ENCODE measurements around the gene ANGPTL2.

ANGPTL2 gene

GRCh38 chr9:127154390-127155191 is 32.2 kb upstream of the ANGPTL2 start:
- DNase-seq (ENCODE audit: low read depth), result no peak

GRCh38 chr9:127154003-127154389 is 31.6 kb upstream of the ANGPTL2 start:
- DNase-seq (ENCODE audit: low read depth), result no peak

GRCh38 chr9:127153501-127153900 is 31.1 kb upstream of the ANGPTL2 start:
- DNase-seq (ENCODE audit: low read depth), result no peak

GRCh38 chr9:127149463-127150390 is 27.3 kb upstream of the ANGPTL2 start:
- no peak for DNase-seq (ENCODE audit: low read depth)

- DNase-seq (ENCODE audit: low read depth), result no peak
Measured at GRCh38 chr9:127149010-127149409, 26.6 kb upstream of the ANGPTL2 start.

GRCh38 chr9:127148014-127148413 is 25.6 kb upstream of the ANGPTL2 start:
- DNase-seq (ENCODE audit: low read depth), result peak; percentile 65

GRCh38 chr9:127147251-127147650 is 24.8 kb upstream of the ANGPTL2 start:
- no peak for DNase-seq (ENCODE audit: low read depth)

- DNase-seq (ENCODE audit: low read depth), result peak; percentile 60
Measured at GRCh38 chr9:127146841-127147240, 24.4 kb upstream of the ANGPTL2 start.

GRCh38 chr9:127144670-127145445 is 22.4 kb upstream of the ANGPTL2 start:
- DNase-seq (ENCODE audit: low read depth), result no peak

GRCh38 chr9:127143920-127144465 is 21.6 kb upstream of the ANGPTL2 start:
- DNase-seq (ENCODE audit: low read depth), result no peak

- DNase-seq (ENCODE audit: low read depth), result no peak
Measured at GRCh38 chr9:127142931-127143464, 20.6 kb upstream of the ANGPTL2 start.

- no peak for DNase-seq (ENCODE audit: low read depth)
Measured at GRCh38 chr9:127142291-127142690, 19.9 kb upstream of the ANGPTL2 start.

GRCh38 chr9:127140842-127141675 is 18.6 kb upstream of the ANGPTL2 start:
- DNase-seq (ENCODE audit: low read depth), result no peak

GRCh38 chr9:127140181-127140580 is 17.7 kb upstream of the ANGPTL2 start:
- DNase-seq (ENCODE audit: low read depth), result no peak

- no peak for DNase-seq (ENCODE audit: low read depth)
Measured at GRCh38 chr9:127139775-127140174, 17.3 kb upstream of the ANGPTL2 start.

GRCh38 chr9:127139071-127139731 is 16.8 kb upstream of the ANGPTL2 start:
- no peak for DNase-seq (ENCODE audit: low read depth)

GRCh38 chr9:127138444-127138843 is 16.0 kb upstream of the ANGPTL2 start:
- DNase-seq (ENCODE audit: low read depth), result no peak

- DNase-seq (ENCODE audit: low read depth), result peak; percentile 64
Measured at GRCh38 chr9:127137640-127138360, 15.4 kb upstream of the ANGPTL2 start.

- DNase-seq (ENCODE audit: low read depth), result no peak
Measured at GRCh38 chr9:127136880-127137639, 14.6 kb upstream of the ANGPTL2 start.
